Panc1 (cell line): Measurements from ENCODE around the gene TMEM163. TPM values are rescaled to one million over a fixed set of nuclear protein-coding genes. Genes with fewer than 3 reads are reported as not detected.

Experiments used
- ATAC-seq: fragments of 200-7000 bp; cut with Tn5 transposase; 2 replicates; pipeline ENCODE4 v1.9.1; 2020; ENCODE audit warnings: mild to moderate bottlenecking, moderate library complexity
- BruUV-seq: library from RNA; stranded (reverse); fragments of 400-500 nt; replicated peaks from 2 replicates; lab custom pipeline; 2021; lab: Mats Ljungman, UMichigan
- CTCF ChIA-PET: fragments of 300-600 bp; sonication (Branson Sonifier 250); formaldehyde crosslinking; loops from one replicate; lab custom pipeline; 2022; ENCODE audit warnings: antibody characterized with exemption; lab: Charles Lee
- POLR2A ChIA-PET: fragments of 300-600 bp; sonication (Branson Sonifier 250); formaldehyde crosslinking; loops from one replicate; lab custom pipeline; 2022; ENCODE audit warnings: antibody characterized with exemption; lab: Charles Lee
- DNase-seq: peaks from one replicate; pipeline ENCODE4 v3.0.0-alpha.2; 2010; ENCODE audit warnings: low read depth, low spot score
- H3K27ac ChIP-seq: 2 replicates; pipeline ENCODE4 v1.5.1; 2011; ENCODE audit warnings: mild to moderate bottlenecking, low read length, inconsistent platforms
- H3K27me3 ChIP-seq: fragments of 200-500 bp; sonication (Bioruptor generic); 2 replicates; pipeline ENCODE4 v1.6.0; 2014; ENCODE audit warnings: low read length, inconsistent platforms; ENCODE audit not compliant: control insufficient read depth, insufficient read depth
- H3K36me3 ChIP-seq: fragments of 200-500 bp; sonication (Bioruptor generic); 2 replicates; pipeline ENCODE4 v1.5.1; 2014; ENCODE audit warnings: inconsistent platforms, mild to moderate bottlenecking, low read length, moderate library complexity; ENCODE audit not compliant: control insufficient read depth, insufficient read depth
- H3K4me1 ChIP-seq: 2 replicates; pipeline ENCODE4 v1.5.1; 2011; ENCODE audit warnings: inconsistent platforms, mild to moderate bottlenecking, low read length, moderate library complexity; ENCODE audit not compliant: control insufficient read depth, insufficient read depth
- H3K4me3 ChIP-seq, 2 experiments: 2 replicates each; pipeline ENCODE4 v1.5.1; 2011 to 2012; ENCODE audit warnings: low read depth in 2 of 2, low read length in 2 of 2, mild to moderate bottlenecking in 2 of 2, inconsistent platforms in 1 of 2, moderate library complexity in 1 of 2
- H3K9me3 ChIP-seq: fragments of 200-500 bp; sonication (Bioruptor generic); 2 replicates; pipeline ENCODE4 v1.5.1; 2014; ENCODE audit warnings: low read depth, mild to moderate bottlenecking, inconsistent platforms, low read length, moderate library complexity; ENCODE audit not compliant: control insufficient read depth, insufficient read depth
- POLR2AphosphoS5 ChIP-seq: IDR thresholded peaks from 2 replicates; pipeline ENCODE4 v1.6.1; 2012; ENCODE audit warnings: mild to moderate bottlenecking, low read depth, low read length, moderate library complexity
- SIN3A ChIP-seq: IDR thresholded peaks from 2 replicates; pipeline ENCODE4 v1.6.1; 2012; ENCODE audit warnings: low read depth, mild to moderate bottlenecking, low read length, moderate library complexity, borderline replicate concordance; ENCODE audit not compliant: insufficient read depth
- TCF7L2 ChIP-seq: IDR thresholded peaks from 2 replicates; pipeline ENCODE4 v1.6.1; 2011; ENCODE audit warnings: mild to moderate bottlenecking, low read depth, low read length, inconsistent platforms
- in situ Hi-C: cut with HindIII; loops from 2 replicates; pipeline ENCODE4 v1.10.0; 2016; ENCODE audit warnings: low sequenced_read_pairs, low pct_unique_long_range_greater_than_20kb
- intact Hi-C: fragments of 100-400 bp; cut with micrococcal nuclease; formaldehyde crosslinking; loops from one replicate; pipeline ENCODE4 v1.10.0; 2022; ENCODE audit not compliant: unreplicated experiment
- total RNA-seq: library from RNA; stranded (reverse); gene quantifications from one replicate; pipeline ENCODE4 v1.2.1, GENCODE V29; 2021; ENCODE audit not compliant: unreplicated experiment
- TF ChIP-seq, protein P1 (sequence below), 2 experiments: IDR thresholded peaks; 2 replicates each; pipeline ENCODE4 v1.6.1; 2011 to 2012; ENCODE audit warnings: low read depth in 2 of 2, control low read depth in 1 of 2, low read length in 1 of 2, mild to moderate bottlenecking in 1 of 2, moderate library complexity in 1 of 2; ENCODE audit not compliant: insufficient read depth in 1 of 2
- TF ChIP-seq, protein P2 (sequence below): fragments of 450-650 bp; IDR thresholded peaks from 2 replicates; pipeline ENCODE4 v1.5.1; 2017; ENCODE audit warnings: mild to moderate bottlenecking

The TMEM163 gene
- total RNA-seq, 1 experiment from 2014 or later, result not detected

DNA sequence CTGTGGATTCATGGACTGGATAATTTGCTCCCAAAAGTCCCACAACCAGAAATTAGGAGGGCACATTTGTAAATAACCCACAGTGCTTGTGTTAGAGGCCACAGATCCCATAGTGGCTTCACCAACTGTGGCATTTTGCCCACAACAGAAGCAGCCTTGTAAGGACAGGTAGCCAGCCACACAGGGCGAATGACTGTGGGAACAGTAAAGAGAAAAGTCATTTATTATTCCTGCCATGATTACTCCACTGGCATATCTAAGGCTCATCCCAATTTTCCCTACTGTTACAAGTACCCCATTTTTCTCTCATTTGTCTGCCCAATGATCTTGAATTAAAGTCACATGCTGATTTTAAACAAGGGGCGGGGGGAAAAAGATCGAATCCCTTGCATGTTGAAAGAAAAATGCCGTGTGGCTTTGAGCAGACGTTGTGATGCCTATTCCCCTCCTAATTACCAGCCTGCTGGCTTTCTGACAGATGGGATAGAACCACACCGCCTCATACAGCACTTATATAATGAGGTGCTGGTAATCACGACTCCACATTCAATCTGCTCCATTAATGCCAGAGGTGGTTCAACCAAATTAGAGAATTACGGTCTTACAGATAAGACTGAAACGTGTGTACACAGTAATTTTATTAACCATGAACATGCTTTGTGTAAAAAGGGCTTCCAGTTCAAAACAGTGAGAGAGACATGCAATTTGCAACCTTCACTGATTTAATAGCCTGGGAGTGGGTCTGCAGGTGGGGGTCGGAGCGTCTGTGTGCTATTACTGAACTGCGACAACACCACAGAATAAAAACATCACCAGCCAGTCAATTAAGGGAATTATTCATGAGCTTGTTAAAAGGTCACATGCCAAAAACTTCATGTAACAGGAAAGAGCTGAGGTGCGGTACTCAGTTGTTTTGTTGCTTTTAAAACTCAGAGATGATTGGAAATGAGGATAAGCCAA lies 196.0 kb downstream of the TMEM163 start:
- TF ChIP-seq, protein P1, sequence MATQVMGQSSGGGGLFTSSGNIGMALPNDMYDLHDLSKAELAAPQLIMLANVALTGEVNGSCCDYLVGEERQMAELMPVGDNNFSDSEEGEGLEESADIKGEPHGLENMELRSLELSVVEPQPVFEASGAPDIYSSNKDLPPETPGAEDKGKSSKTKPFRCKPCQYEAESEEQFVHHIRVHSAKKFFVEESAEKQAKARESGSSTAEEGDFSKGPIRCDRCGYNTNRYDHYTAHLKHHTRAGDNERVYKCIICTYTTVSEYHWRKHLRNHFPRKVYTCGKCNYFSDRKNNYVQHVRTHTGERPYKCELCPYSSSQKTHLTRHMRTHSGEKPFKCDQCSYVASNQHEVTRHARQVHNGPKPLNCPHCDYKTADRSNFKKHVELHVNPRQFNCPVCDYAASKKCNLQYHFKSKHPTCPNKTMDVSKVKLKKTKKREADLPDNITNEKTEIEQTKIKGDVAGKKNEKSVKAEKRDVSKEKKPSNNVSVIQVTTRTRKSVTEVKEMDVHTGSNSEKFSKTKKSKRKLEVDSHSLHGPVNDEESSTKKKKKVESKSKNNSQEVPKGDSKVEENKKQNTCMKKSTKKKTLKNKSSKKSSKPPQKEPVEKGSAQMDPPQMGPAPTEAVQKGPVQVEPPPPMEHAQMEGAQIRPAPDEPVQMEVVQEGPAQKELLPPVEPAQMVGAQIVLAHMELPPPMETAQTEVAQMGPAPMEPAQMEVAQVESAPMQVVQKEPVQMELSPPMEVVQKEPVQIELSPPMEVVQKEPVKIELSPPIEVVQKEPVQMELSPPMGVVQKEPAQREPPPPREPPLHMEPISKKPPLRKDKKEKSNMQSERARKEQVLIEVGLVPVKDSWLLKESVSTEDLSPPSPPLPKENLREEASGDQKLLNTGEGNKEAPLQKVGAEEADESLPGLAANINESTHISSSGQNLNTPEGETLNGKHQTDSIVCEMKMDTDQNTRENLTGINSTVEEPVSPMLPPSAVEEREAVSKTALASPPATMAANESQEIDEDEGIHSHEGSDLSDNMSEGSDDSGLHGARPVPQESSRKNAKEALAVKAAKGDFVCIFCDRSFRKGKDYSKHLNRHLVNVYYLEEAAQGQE (IDR thresholded peaks at IDR 0.05; ENCODE audit: insufficient read depth in 1 of 2, low read depth in 2 of 2, low read length in 1 of 2), result no peak
- no peak for TF ChIP-seq TCF7L2
- no peak for TF ChIP-seq POLR2AphosphoS5
- no peak for TF ChIP-seq SIN3A
- TF ChIP-seq, protein P2, sequence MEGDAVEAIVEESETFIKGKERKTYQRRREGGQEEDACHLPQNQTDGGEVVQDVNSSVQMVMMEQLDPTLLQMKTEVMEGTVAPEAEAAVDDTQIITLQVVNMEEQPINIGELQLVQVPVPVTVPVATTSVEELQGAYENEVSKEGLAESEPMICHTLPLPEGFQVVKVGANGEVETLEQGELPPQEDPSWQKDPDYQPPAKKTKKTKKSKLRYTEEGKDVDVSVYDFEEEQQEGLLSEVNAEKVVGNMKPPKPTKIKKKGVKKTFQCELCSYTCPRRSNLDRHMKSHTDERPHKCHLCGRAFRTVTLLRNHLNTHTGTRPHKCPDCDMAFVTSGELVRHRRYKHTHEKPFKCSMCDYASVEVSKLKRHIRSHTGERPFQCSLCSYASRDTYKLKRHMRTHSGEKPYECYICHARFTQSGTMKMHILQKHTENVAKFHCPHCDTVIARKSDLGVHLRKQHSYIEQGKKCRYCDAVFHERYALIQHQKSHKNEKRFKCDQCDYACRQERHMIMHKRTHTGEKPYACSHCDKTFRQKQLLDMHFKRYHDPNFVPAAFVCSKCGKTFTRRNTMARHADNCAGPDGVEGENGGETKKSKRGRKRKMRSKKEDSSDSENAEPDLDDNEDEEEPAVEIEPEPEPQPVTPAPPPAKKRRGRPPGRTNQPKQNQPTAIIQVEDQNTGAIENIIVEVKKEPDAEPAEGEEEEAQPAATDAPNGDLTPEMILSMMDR, result no peak
- intact Hi-C loops (no loop called here), in situ Hi-C loops (no loop called here)
- POLR2A ChIA-PET, result no interaction called here
- CTCF ChIA-PET, result no interaction called here
- Histone ChIP-seq H3K27me3 (peaks cover 9% of the 10 kb centered on the region; the same call in 1 of the 2 replicates), H3K4me3 (no peak overlapping the region), H3K9me3 (no peaks in the 10 kb centered on the region), H3K4me1 (no peaks in the 10 kb centered on the region), H3K36me3 (no peaks in the 10 kb centered on the region), H3K27ac (no peak overlapping the region)
- no TSS peak for BruUV-seq
- ATAC-seq, result no peak
- DNase-seq, result no peak

DNA sequence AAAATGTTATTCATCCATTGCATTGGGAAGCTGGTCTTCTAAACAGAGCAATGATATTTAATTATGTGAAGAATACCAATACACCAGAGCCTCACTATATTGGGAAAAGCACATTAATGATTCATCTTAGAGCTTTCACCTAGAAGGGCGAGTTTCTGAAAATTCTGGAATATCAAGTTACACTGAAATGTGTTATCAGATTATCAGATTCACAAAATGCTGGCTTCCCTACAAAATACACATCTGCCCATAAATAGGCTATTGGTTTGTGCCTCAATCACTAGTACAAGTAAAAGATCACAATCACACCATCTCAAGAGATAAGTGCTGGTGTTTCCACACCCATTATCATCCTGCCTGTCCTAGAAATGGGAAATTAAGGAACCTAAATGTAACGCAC lies 200.7 kb downstream of the TMEM163 start:
- ChIA-PET POLR2A (no interaction called here), CTCF (no interaction called here)
- Histone ChIP-seq H3K9me3 (no peaks in the 10 kb centered on the region), H3K27ac (no peak overlapping the region), H3K4me3 (no peak overlapping the region), H3K36me3 (no peaks in the 10 kb centered on the region), H3K4me1 (no peaks in the 10 kb centered on the region), H3K27me3 (peaks cover 7% of the 10 kb centered on the region; the same call in 1 of the 2 replicates)
- DNase-seq (no peak), ATAC-seq (no peak)
- in situ Hi-C loops, result no loop called here
- BruUV-seq, result no TSS peak
- TF ChIP-seq TCF7L2 (no peak), POLR2AphosphoS5 (no peak)
- TF ChIP-seq, protein P1 (IDR thresholded peaks at IDR 0.05; ENCODE audit: insufficient read depth in 1 of 2, low read depth in 2 of 2, low read length in 1 of 2), result no peak
- intact Hi-C loops, result no loop called here
